GM12878 (cell line): ENCODE data around the gene COL11A1. TPM values are rescaled to one million over a fixed set of nuclear protein-coding genes. Genes with fewer than 3 reads are reported as not detected.

ENCODE experiments used
- ATAC-seq: fragments of 200-7000 bp; cut with Tn5 transposase; 3 replicates; pipeline ENCODE4 v1.9.1; 2020; ENCODE audit warnings: mild to moderate bottlenecking, moderate library complexity
- BruUV-seq: library from RNA; stranded (reverse); fragments of 400-500 nt; replicated peaks from 2 replicates; lab custom pipeline; 2021; lab: Mats Ljungman, UMichigan
- CTCF ChIA-PET: fragments of 300-600 bp; sonication (Branson Sonifier 250); formaldehyde crosslinking; extraction: SDS; loops from one replicate; lab custom pipeline; 2021; ENCODE audit warnings: inconsistent platforms; lab: Yijun Ruan, JAX
- POLR2A ChIA-PET: fragments of 350-600 bp; formaldehyde crosslinking; extraction: SDS; loops from one replicate; lab custom pipeline; 2021; ENCODE audit warnings: inconsistent platforms; lab: Charles Lee
- RAD21 ChIA-PET: fragments of 300-600 bp; sonication (Branson Sonifier 250); formaldehyde crosslinking; loops from one replicate; lab custom pipeline; 2023; ENCODE audit warnings: antibody characterized with exemption; ENCODE audit not compliant: unreplicated experiment; lab: Charles Lee
- SMC1A ChIA-PET: fragments of 300-600 bp; sonication (Branson Sonifier 250); formaldehyde crosslinking; loops from one replicate; lab custom pipeline; 2023; ENCODE audit not compliant: unreplicated experiment, uncharacterized antibody; lab: Charles Lee
- DNase-seq: peaks from one replicate; pipeline ENCODE4 v3.0.0-alpha.2; 2011; ENCODE audit warnings: low read depth, low spot score
- FAIRE-seq: peaks from 3 replicates; lab custom pipeline; 2011; peaks lifted over from hg19 to GRCh38; lab: Jason Lieb, UNC
- H2AFZ ChIP-seq: 2 replicates; pipeline ENCODE4 v1.6.0; 2011; ENCODE audit warnings: low read depth, low read length, control low read depth; ENCODE audit not compliant: control insufficient read depth
- H3K27ac ChIP-seq: 2 replicates; pipeline ENCODE4 v1.5.1; 2011; ENCODE audit warnings: control low read depth; ENCODE audit not compliant: control insufficient read depth, insufficient read depth
- H3K27me3 ChIP-seq, 2 experiments: replicated peaks in 1 of 2; 2 replicates each; pipeline versions ENCODE4 v1.6.0 to v1.6.1; 2011; ENCODE audit warnings: low read length in 1 of 2; ENCODE audit not compliant: control insufficient read depth in 2 of 2, insufficient read depth in 2 of 2
- H3K36me3 ChIP-seq, 2 experiments: 2 replicates each; pipeline ENCODE4 v1.5.1; 2011; ENCODE audit warnings: low read length in 1 of 2; ENCODE audit not compliant: control insufficient read depth in 2 of 2, insufficient read depth in 2 of 2
- H3K4me1 ChIP-seq: 2 replicates; pipeline ENCODE4 v1.6.1; 2011; ENCODE audit warnings: mild to moderate bottlenecking, low read length, moderate library complexity, mixed read lengths; ENCODE audit not compliant: control insufficient read depth, insufficient read depth
- H3K4me2 ChIP-seq: 2 replicates; pipeline ENCODE4 v1.6.0; 2011; ENCODE audit warnings: control low read depth; ENCODE audit not compliant: control insufficient read depth, insufficient read depth
- H3K4me3 ChIP-seq: fragments of 200-600 bp; sonication (generic); 2 replicates; pipeline ENCODE4 v1.5.1; 2016
- H3K79me2 ChIP-seq: 2 replicates; pipeline ENCODE4 v1.6.0; 2011; ENCODE audit warnings: low read length; ENCODE audit not compliant: control insufficient read depth, insufficient read depth
- H3K9ac ChIP-seq: 2 replicates; pipeline ENCODE4 v1.8.0; 2011; ENCODE audit warnings: low read length, control low read depth, mixed read lengths; ENCODE audit not compliant: control insufficient read depth, insufficient read depth
- H3K9me3 ChIP-seq: replicated peaks from 3 replicates; pipeline ENCODE4 v1.5.1; 2011; ENCODE audit warnings: mild to moderate bottlenecking, low read length; ENCODE audit not compliant: control insufficient read depth, insufficient read depth
- H4K20me1 ChIP-seq: 2 replicates; pipeline ENCODE4 v1.6.0; 2011; ENCODE audit not compliant: control insufficient read depth, insufficient read depth
- CEBPB ChIP-seq, 2 experiments: fragments of 150-350 bp in 1 of 2; IDR thresholded peaks; 2 replicates each; pipeline ENCODE4 v1.6.1; 2012 to 2014; ENCODE audit warnings: low read depth in 2 of 2, low read length in 2 of 2, borderline replicate concordance in 1 of 2, inconsistent platforms in 1 of 2
- FOS ChIP-seq: IDR thresholded peaks from 3 replicates; pipeline ENCODE4 v1.6.1; 2011; ENCODE audit warnings: borderline replicate concordance; ENCODE audit not compliant: insufficient read length; ENCODE audit errors: extremely low read depth
- HDGF ChIP-seq: fragments of 450-650 bp; IDR thresholded peaks from 2 replicates; pipeline ENCODE4 v1.6.1; 2016; ENCODE audit warnings: antibody characterized with exemption
- IRF4 ChIP-seq: IDR thresholded peaks from 2 replicates; pipeline ENCODE4 v1.6.1; 2011; ENCODE audit warnings: low read depth, low read length
- KAT2A ChIP-seq: conservative IDR thresholded peaks from 2 replicates; pipeline ENCODE4 v1.6.1; 2011; ENCODE audit warnings: low read depth, low read length; ENCODE audit not compliant: control insufficient read depth
- POLR2AphosphoS2 ChIP-seq: IDR thresholded peaks from 2 replicates; pipeline ENCODE4 v1.6.1; 2011; ENCODE audit warnings: low read depth, mild to moderate bottlenecking, low read length, improper control_type of control experiment, moderate library complexity
- POU2F2 ChIP-seq: IDR thresholded peaks from 3 replicates; pipeline ENCODE4 v1.6.1; 2011; ENCODE audit warnings: low read depth, mild to moderate bottlenecking, low read length, borderline replicate concordance
- RB1 ChIP-seq: fragments of 450-650 bp; formaldehyde crosslinking; IDR thresholded peaks from 2 replicates; pipeline ENCODE4 v1.6.1; 2017; ENCODE audit warnings: mild to moderate bottlenecking, borderline replicate concordance
- RFX5 ChIP-seq: IDR thresholded peaks from 2 replicates; pipeline ENCODE4 v1.6.1; 2011; ENCODE audit warnings: low read depth, low read length, improper control_type of control experiment
- SKIL ChIP-seq: fragments of 450-650 bp; IDR thresholded peaks from 2 replicates; pipeline ENCODE4 v1.6.1; 2017; ENCODE audit warnings: mild to moderate bottlenecking, low read depth, inconsistent platforms; ENCODE audit not compliant: poor library complexity, severe bottlenecking
- SMAD5 ChIP-seq: IDR thresholded peaks from 2 replicates; pipeline ENCODE4 v1.6.1; 2016; ENCODE audit warnings: antibody characterized with exemption, low read depth
- SMC3 ChIP-seq: IDR thresholded peaks from 2 replicates; pipeline ENCODE4 v1.6.1; 2011; ENCODE audit warnings: low read length, improper control_type of control experiment, borderline replicate concordance
- STAT3 ChIP-seq: IDR thresholded peaks from 2 replicates; pipeline ENCODE4 v1.6.1; 2011; ENCODE audit warnings: low read depth, low read length, improper control_type of control experiment
- ZNF274 ChIP-seq: IDR thresholded peaks from one replicate; pipeline ENCODE4 v1.8.0; 2011; ENCODE audit not compliant: insufficient read length, insufficient read depth
- WGBS: methylation state at CpG from one replicate; pipeline ENCODE4 v1.1.6; 2016; ENCODE audit warnings: low lambda C conversion rate; ENCODE audit not compliant: insufficient replicate concordance, insufficient coverage; ENCODE audit errors: missing lambda C conversion rate; 5-methylcytosine and 5-hydroxymethylcytosine counted together
- in situ Hi-C: fragments of 300-500 bp; cut with MboI; formaldehyde crosslinking; loops from 9 replicates; pipeline ENCODE4 v1.14.3; 2018; ENCODE audit warnings: mixed read lengths
- intact Hi-C: fragments of 100-400 bp; cut with micrococcal nuclease; formaldehyde crosslinking; loops from one replicate; pipeline ENCODE4 v1.14.2; 2022; ENCODE audit not compliant: unreplicated experiment
- polyA plus RNA-seq, 11 experiments: library from polyadenylated mRNA; depleted of rRNA in 4 of 11; unstranded in 6 of 11; stranded (reverse) in 5 of 11; fragments of >200 nt; fragmentation: Nextera tagmentation in 4 of 11; fragmentation: Illumina TruSeq in 1 of 11; extraction: Ambion mirVana in 4 of 11; extraction: Trizol in 1 of 11; gene quantifications; 1 replicate in 1 of 11; 2 replicates in 10 of 11; pipeline versions ENCODE4 v1.2.1 to v1.2.3, GENCODE V29; 2011 to 2016; ENCODE audit warnings: inconsistent platforms in 2 of 11, missing spikeins in 2 of 11, low read depth in 1 of 11
- total RNA-seq, 4 experiments: library from RNA; depleted of rRNA in 3 of 4; stranded (reverse); fragments of >200 nt in 3 of 4; fragmentation: Illumina TruSeq in 1 of 4; extraction: Trizol in 1 of 4; gene quantifications; 2 replicates each; pipeline versions ENCODE4 v1.2.1 to v1.2.3, GENCODE V29; 2013 to 2021
- TF ChIP-seq, protein P1 (sequence below): IDR thresholded peaks from 2 replicates; pipeline ENCODE4 v1.6.1; 2011; ENCODE audit warnings: low read depth, mild to moderate bottlenecking, low read length, moderate library complexity, borderline replicate concordance; ENCODE audit errors: extremely low read depth

Gene COL11A1
- total and polyA plus RNA-seq, 10 of the 15 experiments (the other 5 are each of a cell fraction or from before 2014, with no cell fraction given): 0.11 TPM; not detected in 9

- in situ Hi-C loops: no loop called here
- DNase-seq (no peak), FAIRE-seq (no peak), ATAC-seq (no peak)
- CTCF ChIA-PET: no interaction called here
- Histone ChIP-seq H3K4me2 (no peak overlapping the region), H3K4me1 (no peaks in the 10 kb centered on the region), H3K9me3 (no peaks in the 10 kb centered on the region), H3K4me3 (no peak overlapping the region), H3K36me3 (no peaks in the 10 kb centered on the region), H3K79me2 (no peaks in the 10 kb centered on the region), H3K27me3 (no peaks in the 10 kb centered on the region), H4K20me1 (no peaks in the 10 kb centered on the region), H3K27ac (no peak overlapping the region), H3K9ac (no peak overlapping the region), H2AFZ (no peak overlapping the region)
- POLR2A ChIA-PET: no interaction called here
- SMC1A ChIA-PET: no interaction called here
- WGBS: 35% methylated on average over 2 of the region's 2 CpGs
- RAD21 ChIA-PET: no interaction called here
- no peak for TF ChIP-seq SKIL
- intact Hi-C loops: no loop called here
- no TSS peak for BruUV-seq
Measured at GRCh38 chr1:102896771-102897170, 211.6 kb downstream of the COL11A1 start.

- FAIRE-seq: no peak
- ChIA-PET RAD21 (no interaction called here), CTCF (no interaction called here)
- TF ChIP-seq FOS (no peak), POU2F2 (no peak), STAT3 (no peak), HDGF (no peak), RB1 (no peak), CEBPB (IDR thresholded peaks at IDR 0.05; ENCODE audit: borderline replicate concordance in 1 of 2, low read depth in 2 of 2, low read length in 2 of 2) (no peak), SMAD5 (no peak), ZNF274 (no peak), POLR2AphosphoS2 (no peak), KAT2A (no peak), IRF4 (no peak), RFX5 (no peak), SMC3 (no peak)
- TF ChIP-seq, protein P1, sequence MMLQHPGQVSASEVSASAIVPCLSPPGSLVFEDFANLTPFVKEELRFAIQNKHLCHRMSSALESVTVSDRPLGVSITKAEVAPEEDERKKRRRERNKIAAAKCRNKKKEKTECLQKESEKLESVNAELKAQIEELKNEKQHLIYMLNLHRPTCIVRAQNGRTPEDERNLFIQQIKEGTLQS: no peak
Measured at GRCh38 chr1:102896286-102896685, 212.0 kb downstream of the COL11A1 start.

More at GRCh38 chr1:102896286-102896685, 212.0 kb downstream of the COL11A1 start:
- BruUV-seq: no TSS peak
- H3K79me2 ChIP-seq: no peaks in the 10 kb centered on the region
- in situ Hi-C loops (no loop called here), intact Hi-C loops (no loop called here)
- H3K4me2 ChIP-seq: no peak overlapping the region
- no peaks in the 10 kb centered on the region for H3K36me3 ChIP-seq
- no peak overlapping the region for H2AFZ ChIP-seq
- ChIA-PET POLR2A (no interaction called here), SMC1A (no interaction called here)
- no peak overlapping the region for H3K4me3 ChIP-seq
- 26% methylated on average over 5 of the region's 5 CpGs for WGBS
- H3K27me3 ChIP-seq: no peaks in the 10 kb centered on the region
- no peak overlapping the region for H3K9ac ChIP-seq
- ATAC-seq (no peak), DNase-seq (no peak)
- H4K20me1 ChIP-seq: no peaks in the 10 kb centered on the region
- H3K4me1 ChIP-seq: no peaks in the 10 kb centered on the region
- no peak overlapping the region for H3K27ac ChIP-seq
- no peaks in the 10 kb centered on the region for H3K9me3 ChIP-seq
